Panc1 (cell line): Measurements from ENCODE around the gene TMEM63B. TPM values are rescaled to one million over a fixed set of nuclear protein-coding genes. Genes with fewer than 3 reads are reported as not detected.
A peak's percentile ranks its signal among the peaks of the same experiment; 100 is the strongest.

Source experiments
- ATAC-seq: fragments of 200-7000 bp; cut with Tn5 transposase; 2 replicates; pipeline ENCODE4 v1.9.1; 2020; ENCODE audit warnings: mild to moderate bottlenecking, moderate library complexity
- BruUV-seq: library from RNA; stranded (reverse); fragments of 400-500 nt; replicated peaks from 2 replicates; lab custom pipeline; 2021; lab: Mats Ljungman, UMichigan
- CTCF ChIA-PET: fragments of 300-600 bp; sonication (Branson Sonifier 250); formaldehyde crosslinking; loops from one replicate; lab custom pipeline; 2022; ENCODE audit warnings: antibody characterized with exemption; lab: Charles Lee
- POLR2A ChIA-PET: fragments of 300-600 bp; sonication (Branson Sonifier 250); formaldehyde crosslinking; loops from one replicate; lab custom pipeline; 2022; ENCODE audit warnings: antibody characterized with exemption; lab: Charles Lee
- DNase-seq: peaks from one replicate; pipeline ENCODE4 v3.0.0-alpha.2; 2010; ENCODE audit warnings: low read depth, low spot score
- H3K27ac ChIP-seq: 2 replicates; pipeline ENCODE4 v1.5.1; 2011; ENCODE audit warnings: mild to moderate bottlenecking, low read length, inconsistent platforms
- H3K27me3 ChIP-seq: fragments of 200-500 bp; sonication (Bioruptor generic); 2 replicates; pipeline ENCODE4 v1.6.0; 2014; ENCODE audit warnings: low read length, inconsistent platforms; ENCODE audit not compliant: control insufficient read depth, insufficient read depth
- H3K36me3 ChIP-seq: fragments of 200-500 bp; sonication (Bioruptor generic); 2 replicates; pipeline ENCODE4 v1.5.1; 2014; ENCODE audit warnings: inconsistent platforms, mild to moderate bottlenecking, low read length, moderate library complexity; ENCODE audit not compliant: control insufficient read depth, insufficient read depth
- H3K4me1 ChIP-seq: 2 replicates; pipeline ENCODE4 v1.5.1; 2011; ENCODE audit warnings: inconsistent platforms, mild to moderate bottlenecking, low read length, moderate library complexity; ENCODE audit not compliant: control insufficient read depth, insufficient read depth
- H3K4me3 ChIP-seq, 2 experiments: 2 replicates each; pipeline ENCODE4 v1.5.1; 2011 to 2012; ENCODE audit warnings: low read depth in 2 of 2, low read length in 2 of 2, mild to moderate bottlenecking in 2 of 2, inconsistent platforms in 1 of 2, moderate library complexity in 1 of 2
- H3K9me3 ChIP-seq: fragments of 200-500 bp; sonication (Bioruptor generic); 2 replicates; pipeline ENCODE4 v1.5.1; 2014; ENCODE audit warnings: low read depth, mild to moderate bottlenecking, inconsistent platforms, low read length, moderate library complexity; ENCODE audit not compliant: control insufficient read depth, insufficient read depth
- CTCF ChIP-seq: fragments of 450-650 bp; IDR thresholded peaks from 2 replicates; pipeline ENCODE4 v1.5.1; 2017; ENCODE audit warnings: mild to moderate bottlenecking
- POLR2AphosphoS5 ChIP-seq: IDR thresholded peaks from 2 replicates; pipeline ENCODE4 v1.6.1; 2012; ENCODE audit warnings: mild to moderate bottlenecking, low read depth, low read length, moderate library complexity
- REST ChIP-seq, 2 experiments: IDR thresholded peaks; 2 replicates each; pipeline ENCODE4 v1.6.1; 2011 to 2012; ENCODE audit warnings: low read depth in 2 of 2, control low read depth in 1 of 2, low read length in 1 of 2, mild to moderate bottlenecking in 1 of 2, moderate library complexity in 1 of 2; ENCODE audit not compliant: insufficient read depth in 1 of 2
- SIN3A ChIP-seq: IDR thresholded peaks from 2 replicates; pipeline ENCODE4 v1.6.1; 2012; ENCODE audit warnings: low read depth, mild to moderate bottlenecking, low read length, moderate library complexity, borderline replicate concordance; ENCODE audit not compliant: insufficient read depth
- TCF7L2 ChIP-seq: IDR thresholded peaks from 2 replicates; pipeline ENCODE4 v1.6.1; 2011; ENCODE audit warnings: mild to moderate bottlenecking, low read depth, low read length, inconsistent platforms
- in situ Hi-C: cut with HindIII; loops from 2 replicates; pipeline ENCODE4 v1.10.0; 2016; ENCODE audit warnings: low sequenced_read_pairs, low pct_unique_long_range_greater_than_20kb
- intact Hi-C: fragments of 100-400 bp; cut with micrococcal nuclease; formaldehyde crosslinking; loops from one replicate; pipeline ENCODE4 v1.10.0; 2022; ENCODE audit not compliant: unreplicated experiment
- total RNA-seq: library from RNA; stranded (reverse); gene quantifications from one replicate; pipeline ENCODE4 v1.2.1, GENCODE V29; 2021; ENCODE audit not compliant: unreplicated experiment

The TMEM63B gene
- total RNA-seq, 1 experiment from 2014 or later: 54.1 TPM

GRCh38 chr6:44091981-44092884 is 35.1 kb upstream of the TMEM63B start:
- CTCF ChIA-PET: no interaction called here

GRCh38 chr6:44093066-44093465 is 34.3 kb upstream of the TMEM63B start:
- intact Hi-C loops: loop anchor here (10.0 kb wide), 1 partner anchor 162 kb away; the partner anchor contains the start of gene SLC35B2
- in situ Hi-C loops: no loop called here
- POLR2A ChIA-PET: no interaction called here

More at GRCh38 chr6:44091981-44092884, 35.1 kb upstream of the TMEM63B start:
- H3K36me3 ChIP-seq: no peaks in the 10 kb centered on the region
- POLR2A ChIA-PET: interaction anchor here (0.6 kb wide), 1 partner anchor 186 kb away, joined by 4 read pairs; no protein-coding TSS in a partner anchor
- no peak overlapping the region for H3K4me3 ChIP-seq
- no peak for TF ChIP-seq CTCF
- no peak for TF ChIP-seq REST (IDR thresholded peaks at IDR 0.05; ENCODE audit: insufficient read depth in 1 of 2, low read depth in 2 of 2, low read length in 1 of 2)
- TF ChIP-seq POLR2AphosphoS5: no peak
- no peak for DNase-seq
- H3K4me1 ChIP-seq: no peaks in the 10 kb centered on the region
- H3K9me3 ChIP-seq: no peaks in the 10 kb centered on the region
- intact Hi-C loops (loop anchor here (10.0 kb wide), 1 partner anchor 163 kb away; the partner anchor contains the start of gene SLC35B2), in situ Hi-C loops (no loop called here)
- ATAC-seq: no peak
- no peaks in the 10 kb centered on the region for H3K27me3 ChIP-seq
- no peak overlapping the region for H3K27ac ChIP-seq
- BruUV-seq: TSS peak; percentile 54

More at GRCh38 chr6:44093066-44093465, 34.3 kb upstream of the TMEM63B start:
- no peaks in the 10 kb centered on the region for H3K27me3 ChIP-seq
- TF ChIP-seq TCF7L2: no peak
- no peak for TF ChIP-seq SIN3A
- no peak for TF ChIP-seq REST (IDR thresholded peaks at IDR 0.05; ENCODE audit: insufficient read depth in 1 of 2, low read depth in 2 of 2, low read length in 1 of 2)
- no peak for TF ChIP-seq POLR2AphosphoS5
- TF ChIP-seq CTCF: no peak
- ATAC-seq (no peak), DNase-seq (no peak)
- H3K4me3 ChIP-seq: no peak overlapping the region
- CTCF ChIA-PET: no interaction called here
- no TSS peak for BruUV-seq
- no peaks in the 10 kb centered on the region for H3K36me3 ChIP-seq
- H3K4me1 ChIP-seq: no peaks in the 10 kb centered on the region
- H3K9me3 ChIP-seq: no peaks in the 10 kb centered on the region
- no peak overlapping the region for H3K27ac ChIP-seq
